ENCODE data around the gene SLCO2B1. TPM values are rescaled to one million over a fixed set of nuclear protein-coding genes. Genes with fewer than 3 reads are reported as not detected.

Gene SLCO2B1
- total RNA-seq, 2 donors from 2014 or later: 1.1 to 1.9 TPM

DNA sequence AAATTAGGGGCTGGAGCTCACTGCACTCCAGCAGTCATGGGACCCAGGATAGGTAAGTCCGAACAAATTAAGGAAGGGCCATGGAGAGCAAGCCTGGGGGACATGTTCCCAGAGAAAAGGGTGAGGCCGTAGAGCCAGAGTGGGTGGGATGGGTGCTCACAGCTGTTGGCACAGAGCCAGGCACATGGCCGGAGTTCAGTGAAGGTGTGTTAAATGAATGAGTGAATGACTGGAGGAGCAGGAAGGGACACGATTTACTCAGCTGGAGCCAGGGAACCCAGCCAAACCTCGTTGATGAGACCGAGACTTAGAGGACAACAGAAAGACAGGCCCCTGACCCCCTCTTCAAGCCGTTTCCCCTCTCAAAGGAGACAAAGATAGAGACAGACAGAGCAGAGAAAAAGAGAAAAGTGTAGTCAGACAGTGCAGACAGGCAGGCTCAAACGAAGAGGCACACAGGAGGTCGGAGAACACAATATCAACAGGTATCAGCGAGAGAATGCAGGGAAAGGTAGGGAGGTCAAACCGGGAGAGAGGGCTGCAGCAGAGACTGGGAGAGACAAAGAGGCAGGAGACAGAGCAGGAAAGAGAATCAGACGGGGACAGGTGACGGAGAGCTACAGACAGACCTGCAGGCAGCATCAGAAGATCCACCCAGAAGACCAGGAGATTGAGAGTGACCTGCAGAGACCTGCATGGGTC, 590 bp downstream of the SLCO2B1 start:
- no peaks in the 10 kb centered on the region for H3K9me3 Mint-ChIP-seq
- Histone ChIP-seq H3K27me3 (ENCODE audit: control insufficient read depth, insufficient read depth, low read length, poor library complexity, severe bottlenecking) (no peaks in the 10 kb centered on the region), H3K9me3 (ENCODE audit: control insufficient read depth, low read length) (no peaks in the 10 kb centered on the region), H3K4me1 (ENCODE audit: control insufficient read depth, insufficient read depth, low read length) (no peaks in the 10 kb centered on the region), H3K9ac (ENCODE audit: extremely low read depth, low read length, poor library complexity, severe bottlenecking) (no peak overlapping the region), H3K36me3 (ENCODE audit: control insufficient read depth, insufficient read depth, low read length) (no peaks in the 10 kb centered on the region), H3K4me3 (ENCODE audit: low read length) (no peak overlapping the region), H3K27ac (ENCODE audit: low read depth, low read length) (no peak overlapping the region)
- TF ChIP-seq, protein P1, sequence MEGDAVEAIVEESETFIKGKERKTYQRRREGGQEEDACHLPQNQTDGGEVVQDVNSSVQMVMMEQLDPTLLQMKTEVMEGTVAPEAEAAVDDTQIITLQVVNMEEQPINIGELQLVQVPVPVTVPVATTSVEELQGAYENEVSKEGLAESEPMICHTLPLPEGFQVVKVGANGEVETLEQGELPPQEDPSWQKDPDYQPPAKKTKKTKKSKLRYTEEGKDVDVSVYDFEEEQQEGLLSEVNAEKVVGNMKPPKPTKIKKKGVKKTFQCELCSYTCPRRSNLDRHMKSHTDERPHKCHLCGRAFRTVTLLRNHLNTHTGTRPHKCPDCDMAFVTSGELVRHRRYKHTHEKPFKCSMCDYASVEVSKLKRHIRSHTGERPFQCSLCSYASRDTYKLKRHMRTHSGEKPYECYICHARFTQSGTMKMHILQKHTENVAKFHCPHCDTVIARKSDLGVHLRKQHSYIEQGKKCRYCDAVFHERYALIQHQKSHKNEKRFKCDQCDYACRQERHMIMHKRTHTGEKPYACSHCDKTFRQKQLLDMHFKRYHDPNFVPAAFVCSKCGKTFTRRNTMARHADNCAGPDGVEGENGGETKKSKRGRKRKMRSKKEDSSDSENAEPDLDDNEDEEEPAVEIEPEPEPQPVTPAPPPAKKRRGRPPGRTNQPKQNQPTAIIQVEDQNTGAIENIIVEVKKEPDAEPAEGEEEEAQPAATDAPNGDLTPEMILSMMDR (conservative IDR thresholded peaks at IDR 0.05): no peak
- H3K4me3 Mint-ChIP-seq: no peak overlapping the region
- H3K36me3 Mint-ChIP-seq (ENCODE audit: low read depth): no peaks in the 10 kb centered on the region
- DNase-seq: no peak
- H3K27ac Mint-ChIP-seq: no peak overlapping the region
- 84 to 89% methylated on average over 9 to 13 of the region's 13 CpGs for WGBS, 2 experiments (ENCODE audit: insufficient coverage in 1 of 2, insufficient read length in 1 of 2)
- H3K27me3 Mint-ChIP-seq (ENCODE audit: insufficient read depth): peaks cover 4% of the 10 kb centered on the region
- peaks cover 21% of the 10 kb centered on the region for H3K4me1 Mint-ChIP-seq

DNA sequence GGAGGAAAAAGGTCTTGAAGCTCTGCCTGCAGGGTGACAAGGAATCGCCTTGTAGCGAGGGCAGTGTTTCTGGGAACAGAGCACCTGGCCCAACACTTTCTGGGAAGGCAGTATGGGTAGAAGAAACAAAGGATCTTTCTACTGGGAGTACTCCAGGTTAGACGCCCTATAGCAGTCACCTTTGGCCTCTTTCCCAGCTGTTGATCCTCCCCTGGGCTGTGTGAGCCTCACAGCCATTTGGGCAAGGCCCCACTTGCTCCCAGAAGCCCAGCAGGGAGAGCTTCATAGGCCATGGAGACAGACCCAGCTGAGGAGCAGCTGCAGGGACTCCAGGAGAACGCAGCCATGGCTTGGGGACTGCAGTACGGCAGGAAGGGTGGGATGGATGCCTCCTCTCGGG, 1.2 kb downstream of the SLCO2B1 start:
- H3K4me1 Mint-ChIP-seq: peaks cover 16% of the 10 kb centered on the region
- H3K9ac ChIP-seq (ENCODE audit: extremely low read depth, low read length, poor library complexity, severe bottlenecking): no peak overlapping the region
- H3K27ac ChIP-seq (ENCODE audit: low read depth, low read length): no peak overlapping the region
- DNase-seq: no peak
- 90 to 95% methylated on average over 2 to 6 of the region's 6 CpGs for WGBS, 2 experiments (ENCODE audit: insufficient coverage in 1 of 2, insufficient read length in 1 of 2)
- no peaks in the 10 kb centered on the region for H3K36me3 ChIP-seq (ENCODE audit: control insufficient read depth, insufficient read depth, low read length)
- no peak overlapping the region for H3K4me3 ChIP-seq (ENCODE audit: low read length)
- no peaks in the 10 kb centered on the region for H3K4me1 ChIP-seq (ENCODE audit: control insufficient read depth, insufficient read depth, low read length)
- H3K27ac Mint-ChIP-seq: no peak overlapping the region
- TF ChIP-seq, protein P1 (conservative IDR thresholded peaks at IDR 0.05): no peak
- no peaks in the 10 kb centered on the region for H3K9me3 Mint-ChIP-seq
- H3K27me3 ChIP-seq (ENCODE audit: control insufficient read depth, insufficient read depth, low read length, poor library complexity, severe bottlenecking): no peaks in the 10 kb centered on the region
- H3K27me3 Mint-ChIP-seq (ENCODE audit: insufficient read depth): peaks cover 4% of the 10 kb centered on the region
- H3K9me3 ChIP-seq (ENCODE audit: control insufficient read depth, low read length): no peaks in the 10 kb centered on the region
- no peak overlapping the region for H3K4me3 Mint-ChIP-seq
- no peaks in the 10 kb centered on the region for H3K36me3 Mint-ChIP-seq (ENCODE audit: low read depth)

DNA sequence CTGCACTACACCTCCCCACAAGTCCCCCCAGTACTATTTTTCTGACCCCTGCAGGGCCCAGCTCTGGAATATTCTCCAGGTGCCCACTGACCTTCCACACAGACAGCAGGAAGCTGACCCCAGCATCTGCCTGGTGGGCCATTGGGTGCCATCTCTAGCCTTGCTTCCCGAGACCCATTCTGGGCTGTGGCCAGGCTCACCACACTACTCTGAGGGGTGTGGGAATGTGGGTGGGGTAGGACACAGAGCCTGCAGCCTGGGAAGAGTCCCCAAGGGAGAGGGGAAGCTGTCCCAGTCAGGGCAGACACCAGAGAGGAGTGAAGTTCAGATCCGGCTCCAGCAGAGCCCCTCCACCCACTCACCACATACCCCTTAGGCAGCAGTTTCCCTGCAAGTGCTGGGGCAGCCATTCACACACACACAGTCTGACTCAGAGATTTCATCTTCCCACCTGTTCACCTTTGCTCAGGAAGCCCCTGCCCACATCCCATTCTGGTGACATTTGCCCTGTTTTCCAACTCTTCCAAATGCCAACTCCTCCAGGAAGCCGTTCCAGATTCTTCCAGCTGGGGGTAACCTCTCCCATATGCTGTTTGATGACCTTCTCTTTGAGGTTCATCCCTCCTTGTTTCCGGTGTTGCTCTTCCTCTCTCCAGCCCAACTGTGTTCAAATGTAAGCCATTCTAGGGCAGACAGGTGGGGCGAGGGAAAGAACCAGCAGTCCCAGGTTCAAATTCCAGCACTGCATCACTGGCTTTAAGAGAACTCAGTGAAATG, 1.9 kb downstream of the SLCO2B1 start:
- Mint-ChIP-seq H3K4me1 (peaks cover 9% of the 10 kb centered on the region), H3K36me3 (ENCODE audit: low read depth) (no peaks in the 10 kb centered on the region), H3K27me3 (ENCODE audit: insufficient read depth) (peaks cover 4% of the 10 kb centered on the region), H3K9me3 (no peaks in the 10 kb centered on the region), H3K4me3 (no peak overlapping the region), H3K27ac (no peak overlapping the region)
- no peaks in the 10 kb centered on the region for H3K9me3 ChIP-seq (ENCODE audit: control insufficient read depth, low read length)
- TF ChIP-seq, protein P1 (conservative IDR thresholded peaks at IDR 0.05): no peak
- no peak overlapping the region for H3K4me3 ChIP-seq (ENCODE audit: low read length)
- no peak overlapping the region for H3K27ac ChIP-seq (ENCODE audit: low read depth, low read length)
- H3K4me1 ChIP-seq (ENCODE audit: control insufficient read depth, insufficient read depth, low read length): no peaks in the 10 kb centered on the region
- H3K27me3 ChIP-seq (ENCODE audit: control insufficient read depth, insufficient read depth, low read length, poor library complexity, severe bottlenecking): no peaks in the 10 kb centered on the region
- 83 to 84% methylated on average over 4 to 5 of the region's 5 CpGs for WGBS, 2 experiments (ENCODE audit: insufficient coverage in 1 of 2, insufficient read length in 1 of 2)
- no peak overlapping the region for H3K9ac ChIP-seq (ENCODE audit: extremely low read depth, low read length, poor library complexity, severe bottlenecking)
- DNase-seq: no peak
- no peaks in the 10 kb centered on the region for H3K36me3 ChIP-seq (ENCODE audit: control insufficient read depth, insufficient read depth, low read length)
